Endometrial microvascular endothelial cells (primary cell): Measurements from ENCODE around the gene ZSCAN20. TPM values are rescaled to one million over a fixed set of nuclear protein-coding genes. Genes with fewer than 3 reads are reported as not detected.
"Not testable (repeated sequence)": the region's sequence is repeated elsewhere in the genome, so short reads cannot be mapped to it uniquely, and the experiment has no call there.

Experiments used
- in situ Hi-C: cut with HindIII; loops from 2 replicates; pipeline ENCODE4 v1.10.0; 2017; ENCODE audit warnings: low sequenced_read_pairs, low pct_unique_long_range_greater_than_20kb; ENCODE audit errors: inconsistent ontology term
- total RNA-seq: library from RNA; depleted of rRNA; stranded (reverse); fragments of >200 nt; gene quantifications from one replicate; pipeline ENCODE4 v1.2.3, GENCODE V29; 2015; ENCODE audit errors: inconsistent ontology term

Gene ZSCAN20
- total RNA-seq, 1 donor from 2014 or later = 3.7 TPM

DNA sequence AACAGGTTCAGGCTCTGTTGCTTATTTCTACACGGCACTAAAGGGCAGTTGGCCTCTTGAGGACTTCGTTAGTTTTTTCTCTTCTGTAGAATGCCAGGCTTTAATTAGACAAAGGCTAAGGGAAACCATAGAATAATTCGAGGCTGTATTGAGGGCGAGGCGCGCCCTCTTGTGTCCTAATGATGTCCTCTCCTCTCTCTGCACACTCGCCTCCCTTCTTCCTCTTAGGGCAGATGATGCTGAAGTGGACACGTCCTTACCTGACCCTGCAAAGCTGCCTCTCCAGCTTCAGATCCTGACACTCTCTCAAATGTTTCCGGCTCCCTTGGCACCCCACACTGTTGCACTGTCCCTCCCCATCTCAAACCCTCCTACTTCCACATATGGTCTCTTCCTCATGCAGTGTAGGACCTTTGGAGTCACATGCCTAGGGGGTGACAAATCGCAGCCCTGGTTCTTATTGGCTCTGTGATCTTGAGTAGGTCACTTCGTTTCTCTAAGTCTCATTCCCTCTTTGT, 1.9 kb upstream of the ZSCAN20 start:
- in situ Hi-C loops = no loop called here

- in situ Hi-C loops = no loop called here
Observed at GRCh38 chr1:33471416-33471815, 1.0 kb upstream of the ZSCAN20 start.

DNA sequence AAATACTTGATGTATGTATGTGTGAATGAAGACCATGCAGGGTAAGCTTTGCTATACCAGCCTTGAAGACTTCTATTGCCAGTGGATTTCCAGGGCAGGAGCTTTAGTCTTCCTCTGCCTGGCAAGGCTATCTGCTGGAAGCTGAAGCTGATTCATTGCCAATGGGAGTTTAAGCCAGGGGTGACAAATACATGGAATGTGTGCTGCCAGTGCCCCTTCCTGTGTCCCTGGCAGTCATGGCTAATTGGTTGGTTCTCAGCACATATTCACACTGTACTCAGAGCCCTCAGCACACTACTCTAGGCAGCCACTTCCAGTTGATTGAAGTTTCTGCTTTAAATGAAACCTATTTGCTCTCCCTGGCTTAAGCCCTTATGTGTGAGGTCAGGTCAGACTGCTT, 1.5 kb downstream of the ZSCAN20 start:
- in situ Hi-C loops = no loop called here

DNA sequence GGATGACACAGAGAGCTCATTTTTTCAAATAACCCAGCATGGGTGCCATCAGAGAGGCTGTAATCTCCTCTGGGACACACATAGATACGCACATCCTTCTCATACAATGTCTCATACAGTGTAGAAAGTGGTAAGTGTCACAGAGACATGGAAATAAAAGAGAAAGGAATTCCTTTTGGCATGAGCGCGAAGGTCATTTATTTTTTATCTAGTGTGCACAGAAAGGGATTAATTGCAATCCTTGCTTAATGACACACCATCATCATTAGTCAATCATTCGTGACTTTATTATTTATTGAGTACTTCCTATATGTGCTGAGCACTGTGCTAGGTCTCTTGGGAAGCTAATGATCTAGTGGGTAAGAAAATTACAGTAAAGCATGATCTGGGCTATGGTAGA, 5.0 kb downstream of the ZSCAN20 start:
- in situ Hi-C loops = no loop called here

DNA sequence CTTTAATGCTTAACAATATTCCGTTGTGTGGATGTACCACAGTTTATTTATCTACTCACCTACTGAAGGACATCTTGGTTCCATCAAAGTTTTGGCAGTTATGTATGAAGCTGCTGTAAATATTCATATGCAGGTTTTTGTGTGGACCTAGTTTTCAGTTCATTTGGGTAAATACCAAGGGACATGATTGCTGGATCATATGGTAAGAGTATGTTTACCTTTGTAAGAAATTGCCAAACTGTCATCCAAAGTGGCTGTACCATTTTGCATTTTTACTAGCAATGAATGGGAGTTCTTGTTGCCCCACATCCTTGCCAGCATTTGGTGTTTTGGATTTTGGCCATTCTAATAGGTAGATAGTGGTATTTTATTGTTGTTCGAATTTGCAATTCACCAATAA, 10.0 kb downstream of the ZSCAN20 start:
- in situ Hi-C loops = no loop called here

DNA sequence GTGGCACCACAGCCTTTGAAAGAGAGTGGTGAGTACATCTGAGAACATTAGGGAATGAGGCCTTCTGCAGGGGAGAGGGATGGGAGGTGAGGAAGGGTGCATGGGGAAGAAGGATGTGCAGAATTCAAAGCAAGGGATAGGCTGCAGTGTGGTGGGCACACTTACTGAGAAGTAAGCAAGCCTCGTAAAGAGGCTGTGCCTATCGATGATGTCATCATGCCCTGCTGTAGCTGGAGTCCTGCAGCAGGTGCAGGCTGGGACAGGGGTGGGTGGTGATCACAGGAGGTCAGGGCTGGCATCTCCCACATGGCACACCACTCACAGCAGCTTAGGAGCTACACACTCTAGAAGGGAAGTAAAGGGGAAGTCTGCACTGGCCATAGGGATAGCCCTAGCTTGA, 16.2 kb downstream of the ZSCAN20 start:
- in situ Hi-C loops = no loop called here

DNA sequence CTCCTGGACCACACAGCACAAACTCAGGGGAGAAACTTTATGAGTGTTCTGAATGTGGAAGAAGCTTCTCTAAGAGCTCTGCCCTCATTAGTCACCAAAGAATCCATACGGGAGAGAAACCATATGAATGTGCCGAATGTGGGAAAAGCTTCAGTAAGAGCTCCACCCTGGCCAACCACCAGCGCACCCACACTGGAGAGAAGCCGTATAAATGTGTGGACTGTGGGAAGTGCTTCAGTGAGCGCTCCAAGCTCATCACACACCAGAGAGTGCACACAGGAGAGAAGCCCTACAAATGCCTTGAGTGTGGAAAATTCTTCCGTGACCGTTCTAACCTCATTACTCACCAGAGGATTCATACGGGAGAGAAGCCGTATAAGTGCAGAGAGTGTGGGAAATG, 22.5 kb downstream of the ZSCAN20 start:
- in situ Hi-C loops = no loop called here

- in situ Hi-C loops = no loop called here
Observed at GRCh38 chr1:33497410-33497809, 25.0 kb downstream of the ZSCAN20 start.

- in situ Hi-C loops = no loop called here
Observed at GRCh38 chr1:33500547-33500946, 28.1 kb downstream of the ZSCAN20 start.

DNA sequence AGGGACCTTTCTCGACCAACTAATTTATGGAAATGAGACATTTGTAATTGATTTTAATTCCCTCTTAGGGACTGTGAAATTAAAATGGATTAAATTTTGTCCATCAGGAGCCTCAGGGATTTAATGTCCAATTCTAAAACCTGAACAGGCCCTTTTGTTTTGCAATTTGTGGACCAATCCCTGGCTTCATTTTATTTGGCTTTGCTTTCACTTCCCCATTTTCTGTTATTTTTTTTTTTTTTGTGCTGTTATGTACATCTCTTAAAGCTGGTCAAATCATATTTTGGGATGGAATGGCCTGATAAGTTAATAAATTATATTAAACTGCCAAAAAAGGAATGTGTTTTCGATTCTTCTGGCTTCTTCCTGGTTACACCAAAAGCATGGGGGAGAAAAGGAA, 28.9 kb downstream of the ZSCAN20 start:
- in situ Hi-C loops = no loop called here

DNA sequence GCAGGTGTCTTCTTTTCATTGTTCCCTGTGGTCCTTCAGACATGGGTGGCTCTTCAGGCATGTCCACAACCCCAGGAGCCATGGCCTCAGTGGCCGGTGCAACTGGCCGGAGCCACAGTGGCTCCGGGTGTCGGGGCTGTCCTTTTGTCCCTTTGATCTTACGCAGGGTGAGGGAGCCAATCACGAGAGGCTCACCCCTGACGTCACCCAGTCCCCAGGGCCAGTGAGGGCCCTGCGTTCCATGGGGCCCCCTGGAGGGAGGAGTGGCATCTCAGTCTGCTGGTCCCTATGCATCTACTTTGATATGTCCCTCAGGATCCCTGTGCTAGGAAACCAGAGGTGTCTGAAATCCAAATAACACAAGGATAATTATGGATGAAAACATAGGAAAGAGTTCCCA, 29.3 kb downstream of the ZSCAN20 start:
- in situ Hi-C loops = no loop called here

DNA sequence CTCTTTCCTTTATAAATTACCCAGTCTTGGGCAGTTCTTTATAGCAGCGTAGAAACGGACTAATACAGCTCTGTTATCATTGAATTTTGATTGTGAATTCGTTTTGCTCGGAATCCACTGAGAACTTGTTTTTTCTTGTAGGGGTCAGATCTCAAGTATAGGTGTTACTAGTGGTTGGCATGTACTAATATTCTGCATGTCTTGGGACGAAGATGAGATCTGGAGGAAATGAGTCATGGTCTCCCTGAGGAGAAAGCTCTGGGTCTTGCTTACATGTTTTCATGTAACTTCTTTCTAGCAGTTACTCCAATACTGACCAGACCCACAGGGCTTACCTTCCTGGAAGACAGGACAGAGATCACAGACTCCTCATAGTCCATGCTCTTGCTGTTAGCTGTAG, 30.3 kb downstream of the ZSCAN20 start:
- in situ Hi-C loops = no loop called here

- in situ Hi-C loops = no loop called here
Observed at GRCh38 chr1:33503506-33503905, 31.1 kb downstream of the ZSCAN20 start.

GRCh38 chr1:33507661-33508060, 35.2 kb downstream of the ZSCAN20 start:
- in situ Hi-C loops = no loop called here

- in situ Hi-C loops = no loop called here
Observed at GRCh38 chr1:33508151-33508550, 35.7 kb downstream of the ZSCAN20 start.

GRCh38 chr1:33509276-33509675, 36.8 kb downstream of the ZSCAN20 start:
- in situ Hi-C loops = not testable (repeated sequence)

DNA sequence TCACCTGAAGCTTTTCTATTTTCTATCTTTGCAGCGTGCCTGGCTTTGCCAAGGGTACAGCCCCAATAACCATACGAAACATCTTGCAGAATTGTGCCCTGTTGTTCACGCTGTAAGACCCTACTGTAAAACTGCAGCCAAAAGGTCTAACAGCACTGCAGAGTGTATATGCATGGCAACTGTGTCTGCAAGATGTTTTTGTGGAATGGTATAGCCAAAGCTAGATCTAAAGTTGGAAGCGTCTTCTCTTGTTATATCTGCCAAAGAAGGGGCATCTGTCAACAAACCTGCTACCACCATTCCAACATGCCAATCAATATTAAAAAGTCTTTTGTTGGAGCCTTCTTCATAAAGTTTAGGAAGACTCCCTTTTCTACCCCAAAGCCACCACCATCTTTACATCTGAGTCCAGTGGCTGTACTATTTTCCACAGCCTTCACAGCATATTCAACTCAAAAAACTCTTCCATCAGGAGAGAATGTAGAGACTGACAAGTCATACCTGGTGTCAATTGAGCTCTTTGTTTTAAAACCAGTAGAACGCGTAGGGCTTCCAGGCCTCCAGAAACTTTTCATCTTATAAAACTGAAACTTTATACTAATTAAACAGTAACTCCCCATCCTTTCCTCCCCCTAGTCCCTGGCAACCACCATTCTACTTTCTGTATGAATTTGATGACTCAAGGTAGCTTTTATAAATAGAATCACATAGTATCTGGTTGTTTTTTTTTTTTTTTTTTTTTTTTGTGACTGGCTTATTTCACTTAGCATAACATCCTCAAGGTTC, 40.0 kb downstream of the ZSCAN20 start:
- in situ Hi-C loops = no loop called here

DNA sequence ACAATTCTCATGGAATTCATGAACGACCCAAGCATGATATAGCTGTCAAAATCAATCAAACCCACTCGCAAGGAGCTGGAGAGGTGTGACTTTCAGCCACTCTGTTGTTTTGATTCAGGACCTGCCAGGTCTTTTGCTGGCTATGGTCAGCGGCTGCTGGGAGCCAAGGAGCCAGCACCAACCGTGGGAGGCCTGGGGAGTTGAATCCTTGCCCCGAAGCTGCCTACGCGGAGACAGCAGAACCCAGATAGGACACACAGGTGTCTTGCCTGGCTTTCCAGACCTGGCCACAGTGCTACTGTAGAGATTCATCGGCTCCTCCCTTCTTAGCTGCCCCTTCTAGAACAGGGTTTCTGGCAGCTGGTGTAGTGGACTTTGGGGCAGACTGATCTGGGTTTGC, 42.7 kb downstream of the ZSCAN20 start:
- in situ Hi-C loops = no loop called here

DNA sequence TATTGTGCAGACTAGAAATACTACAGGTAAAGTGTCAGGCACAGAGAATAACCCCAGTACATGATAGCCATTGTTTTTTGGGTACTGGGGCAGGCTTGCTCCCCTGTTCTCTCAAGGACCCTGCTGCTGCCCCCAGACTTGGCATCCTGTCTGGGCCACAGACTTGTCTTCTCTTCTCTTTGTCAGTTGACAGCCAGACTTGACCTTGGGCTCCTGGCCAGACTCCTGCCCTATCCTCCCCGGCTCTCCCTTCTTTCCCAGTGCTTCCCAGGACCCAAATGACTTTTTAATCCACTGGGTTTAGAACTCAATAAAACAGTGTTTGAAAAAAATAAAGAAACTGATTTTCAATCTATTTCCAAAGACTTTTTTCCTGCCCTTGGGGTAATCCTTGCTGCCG, 43.2 kb downstream of the ZSCAN20 start:
- in situ Hi-C loops = no loop called here

DNA sequence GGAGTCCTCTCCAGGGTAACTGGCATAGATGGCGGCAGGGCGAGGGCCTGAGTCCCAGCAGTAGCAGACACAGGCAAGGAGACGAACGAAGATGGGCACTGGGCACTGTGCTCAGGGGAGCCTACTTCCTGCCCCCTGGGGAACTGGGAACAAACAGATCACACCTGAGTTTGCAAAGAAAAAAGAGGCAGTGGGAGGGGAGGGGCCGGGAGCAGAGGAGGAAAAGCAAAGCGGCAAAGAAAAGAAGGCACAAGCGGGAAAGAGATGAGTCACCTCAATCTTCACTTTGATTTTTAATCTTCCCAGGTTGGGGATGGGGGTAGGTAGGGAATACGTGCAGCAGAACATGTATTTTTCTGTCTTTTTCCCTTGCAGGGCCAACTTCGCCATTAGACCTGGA, 44.0 kb downstream of the ZSCAN20 start:
- in situ Hi-C loops = no loop called here
